Inflammatory macrophage (primary cell): ENCODE data around the gene SERPINB12.

Experiments used
- DNase-seq, 2 donors: peaks; one replicate each; pipeline ENCODE4 v3.0.0-alpha.2; 2020 to 2022

Gene SERPINB12

DNA sequence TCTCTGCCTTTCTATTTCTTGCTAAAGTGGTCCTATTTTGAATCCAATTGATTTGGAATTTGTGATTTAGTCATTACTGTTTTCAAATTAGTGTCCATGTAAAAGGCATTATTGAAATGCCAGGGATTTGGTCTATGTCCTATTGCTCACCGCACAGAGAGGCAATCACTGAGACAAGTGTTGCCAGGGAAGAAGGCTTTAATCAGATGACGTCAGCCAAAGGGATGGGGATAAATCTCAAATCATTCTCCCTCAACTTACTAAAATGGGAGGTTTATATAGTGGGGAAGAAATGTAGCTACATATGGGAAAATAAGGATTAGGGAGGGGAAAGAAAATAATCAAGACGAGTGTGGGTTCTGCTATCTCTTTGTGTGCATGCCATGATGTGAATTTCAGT is 9.6 kb downstream of the SERPINB12 start:
- DNase-seq, result no peak

- DNase-seq, result no peak
Observed at GRCh38 chr18:63552581-63552980, 10.4 kb downstream of the SERPINB12 start.

DNA sequence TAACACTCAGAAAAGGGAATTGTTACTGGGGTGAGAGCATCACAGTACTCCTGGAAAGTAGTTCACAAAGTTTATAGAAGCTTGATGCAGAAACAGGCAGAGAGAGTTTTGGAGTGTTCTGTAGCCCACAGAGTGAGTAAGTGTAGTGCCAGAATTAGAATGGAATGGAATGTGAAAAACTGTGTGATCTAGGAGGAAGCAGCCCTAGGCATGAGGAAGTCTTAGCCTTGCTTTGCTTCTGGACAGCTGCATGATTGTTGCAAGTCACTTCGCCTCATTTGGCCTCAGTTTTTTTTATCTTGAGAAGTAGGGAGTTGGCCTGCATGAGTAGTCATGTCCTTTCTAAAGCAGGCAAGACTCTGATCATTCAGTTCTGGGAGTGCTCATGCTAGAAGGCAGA is 10.9 kb downstream of the SERPINB12 start:
- peak; percentile 84 for DNase-seq

DNA sequence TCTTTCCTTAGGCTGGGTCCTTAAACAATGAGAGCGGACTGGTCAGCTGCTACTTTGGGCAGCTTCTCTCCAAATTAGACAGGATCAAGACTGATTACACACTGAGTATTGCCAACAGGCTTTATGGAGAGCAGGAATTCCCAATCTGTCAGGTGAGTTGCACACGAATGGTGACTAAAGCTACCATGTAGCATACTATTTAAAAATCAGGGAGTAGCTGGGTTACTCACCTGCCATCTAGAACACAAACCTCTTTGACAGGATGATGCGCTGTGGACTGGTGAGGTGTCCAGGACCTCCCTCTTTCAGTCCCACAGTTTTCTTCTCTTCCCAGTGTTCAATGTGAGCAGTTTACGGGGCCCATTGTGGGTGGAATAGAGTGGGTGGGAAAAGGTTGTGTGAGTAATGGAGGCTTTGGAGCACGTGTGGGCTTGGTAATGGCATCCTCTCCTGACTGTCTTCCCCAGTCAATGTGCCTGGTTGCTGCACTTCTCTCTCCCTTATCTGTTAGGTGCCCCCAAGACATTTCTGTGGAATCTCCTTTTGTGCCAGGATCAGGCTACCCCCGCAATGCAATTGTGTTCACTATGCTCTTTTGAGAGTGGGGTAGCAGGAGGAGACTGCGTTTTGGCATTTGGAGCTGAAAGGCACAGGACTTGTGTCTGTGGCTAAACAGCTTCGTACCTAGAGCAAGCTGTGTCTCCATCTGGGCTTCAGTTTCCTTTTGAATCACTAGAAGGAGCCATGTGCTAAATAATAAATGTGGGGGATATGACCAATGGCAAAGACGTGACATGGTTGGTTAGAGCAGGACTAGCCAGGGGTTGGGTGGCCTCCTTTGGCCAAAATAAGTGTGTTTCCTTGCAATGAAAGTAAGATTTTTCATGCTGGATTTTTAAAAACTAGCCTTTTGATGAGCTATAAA is 17.7 kb downstream of the SERPINB12 start:
- no peak for DNase-seq

- no peak for DNase-seq
Observed at GRCh38 chr18:63562284-63562683, 20.1 kb downstream of the SERPINB12 start.

GRCh38 chr18:63564021-63564420 is 21.9 kb downstream of the SERPINB12 start:
- no peak for DNase-seq

DNA sequence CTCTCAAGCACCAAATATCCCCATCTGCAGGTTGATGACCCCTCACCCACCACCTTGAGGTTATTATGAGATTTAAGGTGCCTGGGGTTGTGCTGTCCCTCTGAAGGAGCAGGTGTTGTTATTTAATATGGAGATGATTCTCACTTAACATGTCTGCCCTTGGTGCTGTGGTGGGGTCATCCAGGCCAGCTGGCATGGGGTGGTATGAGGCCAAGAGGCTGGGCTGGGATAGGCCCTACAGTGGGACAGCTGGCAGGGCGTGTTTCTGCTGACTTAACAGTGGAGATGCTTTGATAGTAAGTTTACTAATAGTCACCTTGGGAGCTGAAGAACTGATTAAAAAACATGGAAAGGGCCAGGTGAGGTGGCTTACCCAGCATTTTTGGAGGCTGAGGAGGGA is 22.4 kb downstream of the SERPINB12 start:
- DNase-seq, result no peak

DNA sequence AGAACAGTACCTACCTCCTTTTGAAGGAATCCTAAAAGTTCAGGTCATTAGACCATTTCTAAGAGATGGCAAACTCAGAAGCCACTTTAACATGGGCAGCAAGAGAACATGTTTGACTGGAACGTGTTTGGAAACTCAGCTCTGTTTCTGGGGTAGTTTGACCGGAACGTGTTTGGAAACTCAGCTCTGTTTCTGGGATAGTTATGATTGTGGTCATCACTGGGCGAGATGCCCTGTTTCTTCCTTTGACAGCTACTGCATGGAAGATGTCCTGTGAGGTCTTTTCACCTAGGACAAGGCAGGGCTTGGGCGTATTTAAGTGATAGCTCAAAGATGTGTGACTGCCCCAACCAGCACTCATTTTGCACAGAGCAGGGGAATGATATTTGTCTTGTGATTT is 25.1 kb downstream of the SERPINB12 start:
- no peak for DNase-seq

DNA sequence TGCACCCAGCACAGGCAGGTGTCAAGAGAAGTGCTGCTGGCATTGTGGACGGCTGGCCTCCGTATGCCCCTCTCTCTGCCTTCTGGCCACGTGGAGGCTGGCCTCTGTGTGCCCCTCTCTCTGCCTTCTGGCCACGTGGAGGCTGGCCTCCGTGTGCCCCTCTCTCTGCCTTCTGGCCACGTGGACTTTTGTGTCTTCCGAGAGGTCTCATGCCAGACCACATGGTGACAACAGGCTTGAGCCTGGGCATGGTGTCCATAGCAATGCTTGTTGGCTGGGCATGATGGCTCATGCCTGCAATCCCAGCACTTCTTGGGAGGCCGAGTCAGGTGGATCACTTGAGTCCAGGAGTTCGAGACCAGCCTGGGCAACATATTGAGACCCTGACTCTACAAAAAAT is 25.7 kb downstream of the SERPINB12 start:
- DNase-seq, result no peak

DNA sequence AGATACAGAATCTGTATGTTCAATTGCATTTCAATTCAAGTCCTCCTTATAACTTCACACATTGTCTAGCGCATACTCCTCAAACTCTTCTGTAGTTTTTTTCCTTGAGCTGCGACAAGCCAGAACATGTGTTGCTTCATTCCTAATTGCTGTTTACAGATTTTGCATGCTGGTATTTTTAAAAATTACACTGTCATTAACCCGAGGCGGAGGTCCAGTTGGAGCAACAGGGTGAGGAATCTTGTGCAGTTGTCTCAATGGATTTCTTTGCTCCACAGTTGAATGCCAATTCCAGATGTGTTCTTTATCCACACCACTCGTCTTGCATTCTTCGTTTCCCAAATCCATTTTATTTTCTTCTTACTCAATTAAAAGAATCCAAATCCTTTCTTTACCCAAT is 28.6 kb downstream of the SERPINB12 start:
- DNase-seq, result no peak

GRCh38 chr18:63575681-63576080 is 33.5 kb downstream of the SERPINB12 start:
- DNase-seq, result peak; percentile 43 to 81

DNA sequence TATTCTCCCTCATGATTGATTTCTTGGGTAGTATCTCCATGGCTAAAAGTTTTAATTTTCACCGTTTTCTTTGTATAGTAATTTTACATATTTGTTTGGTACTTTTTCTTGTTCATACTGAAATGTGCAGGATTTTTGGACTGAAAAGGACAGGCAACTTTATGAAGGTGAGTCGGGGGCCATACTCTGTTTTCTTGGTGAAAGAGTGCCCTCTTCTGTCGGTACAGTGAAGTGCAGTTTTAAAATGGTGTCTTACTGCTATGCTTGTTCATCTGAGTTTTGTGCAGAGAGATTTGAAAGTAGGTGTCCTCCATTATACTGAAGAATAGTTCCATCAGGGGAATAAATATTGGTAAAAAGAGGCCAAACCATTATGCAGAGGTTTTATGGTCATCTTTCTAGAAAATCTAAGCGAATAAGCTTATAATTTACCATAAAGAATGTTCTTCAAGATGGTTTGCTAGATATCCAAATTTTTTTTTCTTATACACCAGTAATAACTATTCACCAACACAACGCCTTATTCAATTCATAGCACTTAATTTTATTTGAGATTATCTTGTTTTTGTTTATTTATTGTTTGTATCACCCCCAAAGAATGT is 36.3 kb downstream of the SERPINB12 start:
- DNase-seq, result peak; percentile 25 to 41

- DNase-seq, result peak; percentile 56 to 93
Observed at GRCh38 chr18:63579616-63580015, 37.4 kb downstream of the SERPINB12 start.

GRCh38 chr18:63585988-63586387 is 43.8 kb downstream of the SERPINB12 start:
- no peak for DNase-seq

DNA sequence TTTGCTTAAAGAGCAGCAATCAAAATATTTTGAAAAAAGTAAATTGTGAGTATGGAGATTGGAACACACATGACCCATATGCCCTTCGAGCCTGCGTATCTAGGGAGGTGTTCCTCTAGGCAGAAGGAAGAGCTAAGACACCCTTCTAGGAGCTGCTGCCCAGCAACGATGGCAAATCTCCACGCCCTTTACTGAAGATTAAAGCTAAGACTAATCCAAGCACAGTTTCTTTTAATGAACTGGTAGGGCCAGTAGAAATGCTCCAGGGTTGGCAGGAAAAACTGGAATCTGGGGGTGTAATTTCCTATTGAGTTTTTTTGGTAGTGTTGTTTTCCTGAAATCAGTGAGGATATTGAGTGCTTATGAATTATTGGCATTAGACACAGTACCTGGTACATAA is 44.3 kb downstream of the SERPINB12 start:
- no peak for DNase-seq

DNA sequence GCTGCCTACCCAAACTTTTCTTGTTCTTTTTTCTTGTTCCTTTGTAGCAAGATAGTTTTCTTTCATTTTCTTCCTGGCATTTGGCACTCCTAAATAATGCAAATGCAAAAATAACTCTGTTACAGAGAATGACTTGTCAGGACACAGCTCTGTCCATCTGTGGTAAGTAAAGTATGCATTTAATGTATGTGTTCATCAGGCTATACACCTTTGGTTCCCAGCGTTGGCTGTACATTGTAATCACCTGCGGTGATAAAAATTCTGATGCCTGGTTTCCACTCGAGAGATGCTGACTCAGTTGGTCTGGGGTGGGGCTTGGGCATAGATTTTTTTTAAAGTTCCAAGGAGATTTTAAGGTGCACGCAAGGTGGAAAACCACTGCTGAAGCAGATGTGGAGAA is 44.8 kb downstream of the SERPINB12 start, which contains the start of gene SERPINB13:
Gene SERPINB13 (plus strand): TSS at position 378 of the 400 bp plus-strand sequence. CDS start 1,325 bp downstream, outside the sequence.
- no peak for DNase-seq

- DNase-seq, result peak; percentile 16 to 43
Observed at GRCh38 chr18:63588909-63589308, 46.7 kb downstream of the SERPINB12 start.

DNA sequence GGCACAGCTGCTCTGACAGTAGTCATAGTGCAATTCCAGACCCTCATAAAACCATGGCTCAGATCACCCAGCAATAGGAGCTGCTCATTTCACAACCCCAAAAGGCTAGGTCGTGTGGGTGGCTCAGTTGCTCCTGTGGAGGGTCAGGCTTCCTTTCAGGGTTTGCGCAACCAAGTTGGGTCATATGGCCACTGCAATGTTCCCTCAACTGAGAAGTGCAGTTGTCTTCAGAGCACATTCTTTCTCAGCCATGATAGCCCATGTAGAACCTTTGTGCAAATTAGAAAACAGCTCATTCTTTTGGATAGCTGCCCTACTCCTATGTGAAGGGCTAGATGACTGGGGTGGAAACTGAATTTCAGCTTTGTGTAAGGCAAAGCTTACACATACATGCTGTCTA is 48.2 kb downstream of the SERPINB12 start:
- DNase-seq, result peak; percentile 94 to 96

- DNase-seq, result no peak
Observed at GRCh38 chr18:63590966-63591695, 49.0 kb downstream of the SERPINB12 start.

GRCh38 chr18:63591725-63592124 is 49.6 kb downstream of the SERPINB12 start:
- DNase-seq, result no peak

DNA sequence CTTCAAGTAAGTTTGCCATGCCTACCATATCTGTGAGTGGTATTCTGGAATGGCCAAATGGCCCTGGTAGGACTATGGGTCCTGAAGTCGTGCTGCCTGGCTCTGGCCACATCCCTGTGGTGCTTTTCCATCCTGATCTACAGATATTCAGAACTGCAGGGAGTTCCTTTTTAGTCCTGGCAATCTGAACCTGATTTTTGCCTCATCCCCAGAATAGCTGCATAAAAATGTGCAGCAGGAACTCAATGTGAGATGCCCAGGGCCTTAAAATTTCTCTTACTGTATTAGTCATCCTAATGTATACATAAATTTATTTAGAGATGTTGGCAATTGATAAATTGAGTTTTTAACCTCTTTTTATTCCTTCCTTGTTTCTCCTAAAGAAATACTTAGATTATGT is 50.3 kb downstream of the SERPINB12 start:
- DNase-seq, result no peak

- no peak for DNase-seq
Observed at GRCh38 chr18:63596964-63597363, 54.8 kb downstream of the SERPINB12 start.

DNA sequence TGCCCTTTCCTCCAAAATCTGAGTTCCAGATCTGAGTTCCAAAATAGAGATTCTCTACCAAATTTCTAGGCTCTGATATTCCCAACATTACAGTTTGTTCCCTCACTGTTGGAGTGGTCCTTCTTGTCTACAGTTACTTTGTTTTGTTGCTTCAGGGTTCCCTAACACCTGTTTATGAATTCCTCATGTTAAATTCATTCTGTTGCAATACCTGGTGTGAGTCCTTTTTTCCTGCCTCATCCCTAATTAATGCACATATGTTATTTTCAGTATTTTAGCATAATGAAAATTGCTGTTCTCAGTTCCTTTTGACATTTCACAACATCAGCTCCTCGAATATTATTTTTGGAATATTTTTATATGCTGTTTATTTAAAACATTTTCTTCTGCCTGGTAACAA is 61.2 kb downstream of the SERPINB12 start:
- no peak for DNase-seq
